NB4 (cell line): Measurements from ENCODE around the gene NR4A2.

ENCODE experiments used
- CTCF ChIP-seq: IDR thresholded peaks from one replicate; pipeline ENCODE4 v1.5.1; 2012; ENCODE audit warnings: low read depth, low read length
- MAX ChIP-seq: IDR thresholded peaks from 2 replicates; pipeline ENCODE4 v1.6.1; 2011; ENCODE audit warnings: low read depth, low read length
- POLR2A ChIP-seq: IDR thresholded peaks from 2 replicates; pipeline ENCODE4 v1.6.1; 2011; ENCODE audit warnings: mild to moderate bottlenecking; ENCODE audit not compliant: insufficient read length; ENCODE audit errors: extremely low read depth

- TF ChIP-seq CTCF = no peak
- no peak for TF ChIP-seq MAX
- no peak for TF ChIP-seq POLR2A
These were observed 3.2 kb downstream of the NR4A2 start for GRCh38 chr2:156329031-156329926.
